ENCODE results near the gene TMEM236. TPM values are rescaled to one million over a fixed set of nuclear protein-coding genes. Genes with fewer than 3 reads are reported as not detected.

TMEM236 gene
- total and polyA plus RNA-seq, 2 donors (not counting 3 experiments of a cell fraction or from before 2014, with no cell fraction given) = 0.24 to 0.29 TPM

DNA sequence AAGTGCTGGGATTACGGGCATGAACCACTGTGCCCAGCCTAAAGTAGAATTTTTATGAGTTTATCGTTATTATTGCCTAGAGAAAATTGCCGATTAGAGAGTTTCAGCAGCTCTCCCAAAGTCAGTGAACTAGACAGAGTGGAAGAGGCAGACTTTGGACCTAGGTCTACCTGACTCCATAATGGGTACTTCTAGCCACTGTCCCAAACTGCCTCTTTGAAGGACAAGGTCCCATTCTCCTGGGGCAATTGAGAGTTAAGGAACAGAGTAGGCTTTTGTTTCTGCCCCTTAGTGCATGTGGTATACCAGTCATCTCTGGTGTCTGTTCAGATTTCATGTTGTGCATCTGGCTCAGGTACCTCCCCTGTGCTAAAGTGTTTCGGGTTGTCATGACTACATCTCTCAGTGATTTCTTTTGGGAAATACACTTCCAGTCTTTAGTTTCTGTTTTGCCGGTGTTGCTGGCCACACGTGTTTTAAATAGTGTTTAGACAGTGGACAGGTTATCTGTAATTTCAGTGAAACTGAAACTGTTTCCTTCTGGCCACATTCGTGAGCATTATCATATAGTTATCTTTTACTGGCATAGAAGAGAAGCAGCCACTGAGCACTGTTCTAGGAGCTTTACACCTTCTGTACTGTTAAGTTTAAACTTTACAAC is 4.7 kb downstream of the TMEM236 start:
- intact Hi-C loops (cut with micrococcal nuclease) (no loop called here), dilution Hi-C loops (cut with MboI; ENCODE audit: extremely low pct_ligation_motif_present, low sequenced_read_pairs) (no loop called here)
- DNase-seq (ENCODE audit: low read depth, low spot score) = no peak
- no peaks in the 10 kb centered on the region for H3K27me3 ChIP-seq (ENCODE audit: control insufficient read depth in 2 of 2, insufficient read depth in 2 of 2, low read length in 2 of 2)
- peak overlapping the region; percentile 34 for H2AFZ ChIP-seq (ENCODE audit: low read depth, low read length)
- H3K4me2 ChIP-seq (ENCODE audit: insufficient read depth, low read length) = no peak overlapping the region
- no peak overlapping the region for H3K9ac ChIP-seq (replicated peaks; ENCODE audit: extremely low read depth, insufficient read depth, low read length)
- ChIA-PET CTCF (interaction anchor here (1.0 to 1.6 kb wide), 3 partner anchors 11 to 29 kb away, joined by 3 to 5 read pairs (median 4); no protein-coding TSS in a partner anchor), POLR2A (no interaction called here)
- H3K4me1 ChIP-seq (ENCODE audit: control insufficient read depth, extremely low read depth, insufficient read depth, low read length) = peaks cover 3% of the 10 kb centered on the region
- no peak overlapping the region for H3K27ac ChIP-seq (ENCODE audit: insufficient read depth, low read depth, low read length)
- no peaks in the 10 kb centered on the region for H3K9me3 ChIP-seq (replicated peaks; ENCODE audit: control insufficient read depth, insufficient read depth, low read length)
- H3K4me3 ChIP-seq (replicated peaks in 1 of 3; ENCODE audit: insufficient read depth in 1 of 3, low read depth in 1 of 3, low read length in 3 of 3) = no peak overlapping the region
- no peaks in the 10 kb centered on the region for H4K20me1 ChIP-seq (replicated peaks; ENCODE audit: control insufficient read depth, extremely low read depth, insufficient read depth, low read length)
- H3K9me1 ChIP-seq (replicated peaks; ENCODE audit: control insufficient read depth, extremely low read depth, insufficient read depth, low read length) = no peaks in the 10 kb centered on the region
- H3K36me3 ChIP-seq (ENCODE audit: control insufficient read depth in 2 of 2, extremely low read depth in 1 of 2, insufficient read depth in 2 of 2, low read length in 2 of 2) = no peaks in the 10 kb centered on the region
- BruUV-seq (replicated peaks) = no TSS peak
- TF ChIP-seq POLR2A (IDR thresholded peaks at IDR 0.05; ENCODE audit: low read depth, low read length) (no peak), POLR2AphosphoS5 (IDR thresholded peaks at IDR 0.05; ENCODE audit: insufficient read depth, low read depth, low read length) (no peak), FOS (IDR thresholded peaks at IDR 0.05; ENCODE audit: borderline replicate concordance, insufficient read depth, low read length) (no peak), GATA2 (IDR thresholded peaks at IDR 0.05; ENCODE audit: insufficient read depth, insufficient read length, low read depth, low read length) (no peak), EZH2 (IDR thresholded peaks at IDR 0.05; ENCODE audit: borderline replicate concordance, low read depth, low read length, severe bottlenecking) (no peak), JUN (IDR thresholded peaks at IDR 0.05; ENCODE audit: borderline replicate concordance, insufficient read depth, insufficient read length, low read depth) (no peak)
- TF ChIP-seq, protein P1, sequence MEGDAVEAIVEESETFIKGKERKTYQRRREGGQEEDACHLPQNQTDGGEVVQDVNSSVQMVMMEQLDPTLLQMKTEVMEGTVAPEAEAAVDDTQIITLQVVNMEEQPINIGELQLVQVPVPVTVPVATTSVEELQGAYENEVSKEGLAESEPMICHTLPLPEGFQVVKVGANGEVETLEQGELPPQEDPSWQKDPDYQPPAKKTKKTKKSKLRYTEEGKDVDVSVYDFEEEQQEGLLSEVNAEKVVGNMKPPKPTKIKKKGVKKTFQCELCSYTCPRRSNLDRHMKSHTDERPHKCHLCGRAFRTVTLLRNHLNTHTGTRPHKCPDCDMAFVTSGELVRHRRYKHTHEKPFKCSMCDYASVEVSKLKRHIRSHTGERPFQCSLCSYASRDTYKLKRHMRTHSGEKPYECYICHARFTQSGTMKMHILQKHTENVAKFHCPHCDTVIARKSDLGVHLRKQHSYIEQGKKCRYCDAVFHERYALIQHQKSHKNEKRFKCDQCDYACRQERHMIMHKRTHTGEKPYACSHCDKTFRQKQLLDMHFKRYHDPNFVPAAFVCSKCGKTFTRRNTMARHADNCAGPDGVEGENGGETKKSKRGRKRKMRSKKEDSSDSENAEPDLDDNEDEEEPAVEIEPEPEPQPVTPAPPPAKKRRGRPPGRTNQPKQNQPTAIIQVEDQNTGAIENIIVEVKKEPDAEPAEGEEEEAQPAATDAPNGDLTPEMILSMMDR (IDR thresholded peaks at IDR 0.05; ENCODE audit: extremely low read depth in 1 of 2, insufficient read depth in 1 of 2, low read depth in 1 of 2, low read length in 2 of 2) = no peak
- H3K79me2 ChIP-seq (ENCODE audit: control insufficient read depth, insufficient read depth, low read length) = no peaks in the 10 kb centered on the region
- no peak for FAIRE-seq
